Measurements from ENCODE around the gene DNAJA2. TPM values are rescaled to one million over a fixed set of nuclear protein-coding genes. Genes with fewer than 3 reads are reported as not detected.

Gene DNAJA2
- total RNA-seq, 4 donors from 2014 or later: 65.7 to 97.0 (median 72.0) TPM

- ATAC-seq: no peak
- Histone ChIP-seq H3K9me3 (no peaks in the 10 kb centered on the region), H3K4me1 (no peaks in the 10 kb centered on the region), H3K36me3 (peaks cover 0 to 59% of the 10 kb centered on the region in 2 donors), H3K27me3 (no peaks in the 10 kb centered on the region), H3K27ac (no peak overlapping the region), H3K4me3 (no peak overlapping the region)
- 100% methylated on average over 1 to 2 of the region's 2 CpGs for WGBS, 2 donors (ENCODE audit: low coverage in 1 of 2)
- TF ChIP-seq CTCF (IDR thresholded peaks at IDR 0.05) (no peak), POLR2A (IDR thresholded peaks at IDR 0.05) (no peak), EP300 (IDR thresholded peaks at IDR 0.05) (no peak), POLR2AphosphoS5 (IDR thresholded peaks at IDR 0.05) (no peak)
Observed at GRCh38 chr16:46915483-46916025, 57.9 kb downstream of the DNAJA2 start.

GRCh38 chr16:46914556-46915201, 58.8 kb downstream of the DNAJA2 start:
- 90 to 99% methylated on average over 6 to 7 of the region's 11 CpGs for WGBS, 2 donors (ENCODE audit: low coverage in 1 of 2)
- Histone ChIP-seq H3K4me3 (no peak overlapping the region), H3K9me3 (no peaks in the 10 kb centered on the region), H3K27me3 (no peaks in the 10 kb centered on the region), H3K27ac (no peak overlapping the region), H3K36me3 (peaks cover 0 to 59% of the 10 kb centered on the region in 2 donors), H3K4me1 (no peaks in the 10 kb centered on the region)
- no peak for TF ChIP-seq CTCF (IDR thresholded peaks at IDR 0.05)
- TF ChIP-seq EP300 (IDR thresholded peaks at IDR 0.05): no peak
- TF ChIP-seq POLR2A (IDR thresholded peaks at IDR 0.05): no peak
- no peak for TF ChIP-seq POLR2AphosphoS5 (IDR thresholded peaks at IDR 0.05)
- no peak for ATAC-seq

GRCh38 chr16:46911650-46912049, 61.8 kb downstream of the DNAJA2 start:
- no peak overlapping the region for H3K27ac ChIP-seq
- H3K9me3 ChIP-seq: no peaks in the 10 kb centered on the region
- H3K4me1 ChIP-seq: peaks cover 0 to 13% (median 0%) of the 10 kb centered on the region in 3 donors
- H3K36me3 ChIP-seq: peaks cover 0 to 49% of the 10 kb centered on the region in 2 donors
- WGBS, 2 donors (ENCODE audit: low coverage in 1 of 2): 97% methylated on average over 3 of the region's 4 CpGs; no CpG with 5 or more reads in 1 of the 2 donors
- ATAC-seq: no peak
- no peak overlapping the region for H3K4me3 ChIP-seq
- no peaks in the 10 kb centered on the region for H3K27me3 ChIP-seq
- no peak for TF ChIP-seq CTCF (IDR thresholded peaks at IDR 0.05)
- no peak for TF ChIP-seq POLR2A (IDR thresholded peaks at IDR 0.05)
- TF ChIP-seq POLR2AphosphoS5 (IDR thresholded peaks at IDR 0.05): no peak
- TF ChIP-seq EP300 (IDR thresholded peaks at IDR 0.05): no peak

- 62 to 67% methylated on average over 3 of the region's 3 CpGs for WGBS, 2 donors (ENCODE audit: low coverage in 1 of 2)
- no peak for ATAC-seq
- peaks cover 0 to 13% (median 0%) of the 10 kb centered on the region in 3 donors for H3K4me1 ChIP-seq
- H3K9me3 ChIP-seq: no peaks in the 10 kb centered on the region
- TF ChIP-seq CTCF (IDR thresholded peaks at IDR 0.05) (no peak), POLR2A (IDR thresholded peaks at IDR 0.05) (no peak), POLR2AphosphoS5 (IDR thresholded peaks at IDR 0.05) (no peak), EP300 (IDR thresholded peaks at IDR 0.05) (no peak)
- H3K4me3 ChIP-seq: no peak overlapping the region
- H3K36me3 ChIP-seq: peaks cover 0 to 43% of the 10 kb centered on the region in 2 donors
- no peak overlapping the region for H3K27ac ChIP-seq
- H3K27me3 ChIP-seq: no peaks in the 10 kb centered on the region
Observed at GRCh38 chr16:46911038-46911437, 62.4 kb downstream of the DNAJA2 start.
